ENCODE data around the gene SRBD1.

DNA sequence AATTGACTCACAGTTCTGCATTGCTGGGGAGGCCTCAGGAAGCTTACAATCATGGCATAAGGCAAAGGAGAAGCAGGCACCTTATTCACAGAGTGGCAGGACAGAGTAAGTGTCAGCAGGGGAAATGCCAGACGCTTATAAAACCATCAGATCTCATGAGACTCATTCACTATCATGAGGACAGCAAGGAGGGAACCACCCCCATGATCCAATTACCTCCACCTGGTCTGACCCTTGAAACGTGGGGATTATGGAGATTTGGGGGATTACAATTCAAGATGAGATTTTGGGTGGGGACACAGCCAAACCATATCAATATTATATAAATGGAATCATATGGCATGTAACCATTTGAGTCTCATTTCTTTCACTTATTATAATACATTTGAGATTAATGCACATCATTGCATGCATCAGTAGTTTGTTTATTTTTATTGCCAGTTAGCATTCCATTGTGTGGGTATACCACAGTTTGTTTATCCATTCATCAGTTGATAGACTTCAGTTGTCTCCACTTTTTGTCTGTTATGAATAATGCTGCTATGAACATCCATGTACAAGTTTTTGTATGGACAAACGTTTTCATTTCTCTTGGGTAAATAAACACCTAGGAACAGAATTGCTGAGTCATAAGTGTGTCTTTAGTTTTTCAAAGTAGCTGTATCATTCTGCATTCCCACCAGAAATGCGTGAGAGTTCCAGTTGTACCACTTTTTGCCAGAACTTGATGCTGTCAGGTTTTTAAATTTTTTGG, 5.8 kb upstream of the SRBD1 start:
- TF ChIP-seq CTCF (IDR thresholded peaks at IDR 0.05) = no peak
- TF ChIP-seq ZFX (IDR thresholded peaks at IDR 0.05; ENCODE audit: borderline replicate concordance) = no peak

Data from 22Rv1 (cell line).